Stimulated activated naive CD4-positive, alpha-beta T cell (primary cell): ENCODE data around the gene TNFRSF18.
A peak's percentile ranks its signal among the peaks of the same experiment; 100 is the strongest.
"Not testable (repeated sequence)": the region's sequence is repeated elsewhere in the genome, so short reads cannot be mapped to it uniquely, and the experiment has no call there.

Source experiments
- DNase-seq, 6 experiments: peaks; one replicate each; lab custom pipeline; 2025; lab: John Stamatoyannopoulos, UW

Gene TNFRSF18

GRCh38 chr1:1179346-1179982, 26.9 kb downstream of the TNFRSF18 start:
- no peak for DNase-seq

- DNase-seq, result no peak
Measured at GRCh38 chr1:1178794-1179331, 27.5 kb downstream of the TNFRSF18 start.

- no peak for DNase-seq
Measured at GRCh38 chr1:1177452-1178206, 28.8 kb downstream of the TNFRSF18 start.

- no peak for DNase-seq
Measured at GRCh38 chr1:1176931-1177330, 29.5 kb downstream of the TNFRSF18 start.

GRCh38 chr1:1176063-1176761, 30.2 kb downstream of the TNFRSF18 start:
- DNase-seq, result not testable (repeated sequence)

- DNase-seq, result no peak
Measured at GRCh38 chr1:1175221-1176062, 30.9 kb downstream of the TNFRSF18 start.

- DNase-seq, result peak in 4 of 6 experiments; percentile 15 to 53 (median 24)
Measured at GRCh38 chr1:1173793-1174415, 32.5 kb downstream of the TNFRSF18 start, which contains the start of gene TTLL10. TSS of gene TTLL10 (plus strand) at chr1:1173880. CDS start at chr1:1179216, 5,336 bp downstream.

- DNase-seq, result no peak
Measured at GRCh38 chr1:1173061-1173792, 33.2 kb downstream of the TNFRSF18 start.

GRCh38 chr1:1171546-1172340, 34.6 kb downstream of the TNFRSF18 start:
- no peak for DNase-seq

- DNase-seq, result no peak
Measured at GRCh38 chr1:1171161-1171545, 35.2 kb downstream of the TNFRSF18 start.

GRCh38 chr1:1170215-1171091, 35.9 kb downstream of the TNFRSF18 start:
- DNase-seq, result no peak

- DNase-seq, result no peak
Measured at GRCh38 chr1:1169429-1170214, 36.8 kb downstream of the TNFRSF18 start.

- no peak for DNase-seq
Measured at GRCh38 chr1:1168451-1169411, 37.7 kb downstream of the TNFRSF18 start.

GRCh38 chr1:1167841-1168450, 38.4 kb downstream of the TNFRSF18 start:
- no peak for DNase-seq

GRCh38 chr1:1167398-1167821, 39.0 kb downstream of the TNFRSF18 start:
- no peak for DNase-seq
